Subcutaneous adipose tissue (tissue), 4 donors: ENCODE measurements around the gene GXYLT2. TPM values are rescaled to one million over a fixed set of nuclear protein-coding genes. Genes with fewer than 3 reads are reported as not detected.

Experiments used
- CTCF ChIP-seq: fragments of 450-650 bp; IDR thresholded peaks from one replicate; pipeline ENCODE4 v1.5.1; 2016; ENCODE audit warnings: low read depth, mild to moderate bottlenecking, control low read depth, antibody characterized with exemption, moderate library complexity
- total RNA-seq, 4 donors: library from RNA; depleted of rRNA; stranded (reverse); fragments of >200 nt; gene quantifications; one replicate each; pipeline ENCODE4 v1.1.0, GENCODE V29; 2016

GXYLT2 gene
- total RNA-seq, 4 donors from 2014 or later, result 1.5 to 10.2 (median 4.4) TPM

GRCh38 chr3:72888546-72889309, 882 bp downstream of the GXYLT2 start:
- no peak for TF ChIP-seq CTCF

- TF ChIP-seq CTCF, result no peak
Observed at GRCh38 chr3:72889310-72890165, 1.7 kb downstream of the GXYLT2 start.

- TF ChIP-seq CTCF, result no peak
Observed at GRCh38 chr3:72890166-72890925, 2.5 kb downstream of the GXYLT2 start.

GRCh38 chr3:72891053-72891855, 3.4 kb downstream of the GXYLT2 start:
- TF ChIP-seq CTCF, result no peak

- TF ChIP-seq CTCF, result no peak
Observed at GRCh38 chr3:72892081-72892775, 4.4 kb downstream of the GXYLT2 start.

GRCh38 chr3:72892870-72893269, 5.0 kb downstream of the GXYLT2 start:
- no peak for TF ChIP-seq CTCF
